HepG2 (cell line): ENCODE results near the gene RNF168. TPM values are rescaled to one million over a fixed set of nuclear protein-coding genes. Genes with fewer than 3 reads are reported as not detected.
A peak's percentile ranks its signal among the peaks of the same experiment; 100 is the strongest.

Source experiments
- ASH2L ChIP-seq: fragments of 300-600, 200-600 bp; sonication (generic); IDR thresholded peaks from 2 replicates; pipeline ENCODE4 v1.7.0; 2017; ENCODE audit warnings: low read depth, mild to moderate bottlenecking, moderate library complexity, mixed read lengths, low read length; ENCODE audit not compliant: insufficient read length
- ETS1 ChIP-seq: sonication (generic); formaldehyde crosslinking; IDR thresholded peaks from 2 replicates; pipeline ENCODE4 v1.4.0; 2020; ENCODE audit warnings: missing genetic modification reagents
- FOXA3 ChIP-seq: IDR thresholded peaks from 2 replicates; pipeline ENCODE4 v1.6.1; 2016; ENCODE audit warnings: missing genetic modification reagents, missing compliant biosample characterization
- HOXA5 ChIP-seq: sonication (generic); formaldehyde crosslinking; IDR thresholded peaks from 2 replicates; pipeline ENCODE4 v1.4.0; 2020; ENCODE audit warnings: missing genetic modification reagents
- NFRKB ChIP-seq: fragments of 450-650 bp; IDR thresholded peaks from 2 replicates; pipeline ENCODE4 v1.6.1; 2017
- NFYC ChIP-seq: IDR thresholded peaks from 2 replicates; pipeline ENCODE4 v1.6.1; 2016; ENCODE audit warnings: missing genetic modification reagents, missing compliant biosample characterization
- POLR2AphosphoS2 ChIP-seq: IDR thresholded peaks from 2 replicates; pipeline ENCODE4 v1.6.1; 2011; ENCODE audit warnings: low read depth, low read length, improper control_type of control experiment
- PRDM4 ChIP-seq: sonication (generic); formaldehyde crosslinking; IDR thresholded peaks from 2 replicates; pipeline ENCODE4 v1.9.0; 2021; ENCODE audit warnings: missing genetic modification reagents, borderline replicate concordance
- SNRNP70 ChIP-seq: fragments of 200-400 bp; formaldehyde crosslinking; IDR thresholded peaks from 2 replicates; pipeline ENCODE4 v1.6.1; 2017; ENCODE audit warnings: mild to moderate bottlenecking, low read depth, low read length, moderate library complexity
- TBX2 ChIP-seq: sonication (generic); formaldehyde crosslinking; IDR thresholded peaks from 2 replicates; pipeline ENCODE4 v1.5.0; 2020; ENCODE audit warnings: missing genetic modification reagents, mild to moderate bottlenecking, borderline replicate concordance
- ZBTB34 ChIP-seq: sonication (generic); formaldehyde crosslinking; IDR thresholded peaks from 2 replicates; pipeline ENCODE4 v1.8.0; 2022; ENCODE audit warnings: mild to moderate bottlenecking, missing genetic modification reagents
- ZNF275 ChIP-seq: sonication (generic); formaldehyde crosslinking; IDR thresholded peaks from 2 replicates; pipeline ENCODE4 v1.8.0; 2022; ENCODE audit warnings: missing genetic modification reagents, mild to moderate bottlenecking, inconsistent platforms, borderline replicate concordance
- ZNF280D ChIP-seq: sonication (generic); formaldehyde crosslinking; IDR thresholded peaks from 2 replicates; pipeline ENCODE4 v1.5.1; 2020; ENCODE audit warnings: mild to moderate bottlenecking, missing genetic modification reagents
- ZNF577 ChIP-seq: sonication (generic); formaldehyde crosslinking; IDR thresholded peaks from 2 replicates; pipeline ENCODE4 v1.4.0; 2020; ENCODE audit warnings: mild to moderate bottlenecking, low read depth, missing genetic modification reagents, borderline replicate concordance
- ZNF644 ChIP-seq: IDR thresholded peaks from 2 replicates; pipeline ENCODE4 v1.6.1; 2016; ENCODE audit warnings: low read depth
- ZNF773 ChIP-seq: sonication (generic); formaldehyde crosslinking; IDR thresholded peaks from 2 replicates; pipeline ENCODE4 v1.4.0; 2020; ENCODE audit warnings: missing genetic modification reagents, borderline replicate concordance
- ZNF839 ChIP-seq: sonication (generic); formaldehyde crosslinking; IDR thresholded peaks from 2 replicates; pipeline ENCODE4 v1.4.0; 2020; ENCODE audit warnings: missing genetic modification reagents, mild to moderate bottlenecking, borderline replicate concordance
- polyA plus RNA-seq, 8 experiments: library from polyadenylated mRNA; depleted of rRNA in 3 of 8; stranded (reverse) in 7 of 8; unstranded in 1 of 8; fragments of >200 nt; fragmentation: Illumina TruSeq in 4 of 8; extraction: Trizol in 4 of 8; gene quantifications; 2 replicates each; pipeline versions ENCODE4 v1.2.1 to v1.2.3, GENCODE V29; 2011 to 2016; ENCODE audit warnings: low read depth in 4 of 8, missing spikeins in 1 of 8, mixed read lengths in 1 of 8; ENCODE audit not compliant: insufficient read depth in 1 of 8
- total RNA-seq, 5 experiments: library from RNA; depleted of rRNA; stranded (reverse); fragments of >200 nt; fragmentation: Illumina TruSeq; extraction: Trizol; gene quantifications; 2 replicates each; pipeline ENCODE4 v1.2.3, GENCODE V29; 2016; ENCODE audit warnings: low read depth in 1 of 5

RNF168 gene
- total and polyA plus RNA-seq, 2 of the 13 experiments (the other 11 are each of a cell fraction or from before 2014, with no cell fraction given), result 3.7 to 22.9 TPM

- TF ChIP-seq ZNF773, result peak; percentile 85; the same call in 1 of the 2 replicates
- TF ChIP-seq HOXA5 (CRISPR knock-in tag), result no peak
- no peak for TF ChIP-seq ZNF644 (CRISPR knock-in tag)
- no peak for TF ChIP-seq SNRNP70
- no peak for TF ChIP-seq ZNF280D (CRISPR knock-in tag)
- peak; percentile 51 for TF ChIP-seq FOXA3
- peak; percentile 79 for TF ChIP-seq NFYC (CRISPR knock-in tag)
- no peak for TF ChIP-seq ZNF577 (CRISPR knock-in tag)
- no peak for TF ChIP-seq ZNF275 (CRISPR knock-in tag)
- TF ChIP-seq POLR2AphosphoS2, result no peak
- TF ChIP-seq ZBTB34, result no peak; the same call in 1 of the 2 replicates
- peak; percentile 86 for TF ChIP-seq TBX2 (CRISPR knock-in tag)
- TF ChIP-seq ASH2L, result peak; percentile 80
- no peak for TF ChIP-seq PRDM4 (CRISPR knock-in tag)
- TF ChIP-seq ZNF839 (CRISPR knock-in tag), result no peak
- no peak for TF ChIP-seq NFRKB
- no peak for TF ChIP-seq ETS1 (CRISPR knock-in tag)
Observed at GRCh38 chr3:196503196-196504076, at the start of gene RNF168 (continued).
